DMS79 (cell line): ENCODE measurements around the gene KAZN.
"Not testable (repeated sequence)": the region's sequence is repeated elsewhere in the genome, so short reads cannot be mapped to it uniquely, and the experiment has no call there.

Experiments used
- DNase-seq: peaks from one replicate; lab custom pipeline; 2025; lab: John Stamatoyannopoulos, UW

The KAZN gene

DNA sequence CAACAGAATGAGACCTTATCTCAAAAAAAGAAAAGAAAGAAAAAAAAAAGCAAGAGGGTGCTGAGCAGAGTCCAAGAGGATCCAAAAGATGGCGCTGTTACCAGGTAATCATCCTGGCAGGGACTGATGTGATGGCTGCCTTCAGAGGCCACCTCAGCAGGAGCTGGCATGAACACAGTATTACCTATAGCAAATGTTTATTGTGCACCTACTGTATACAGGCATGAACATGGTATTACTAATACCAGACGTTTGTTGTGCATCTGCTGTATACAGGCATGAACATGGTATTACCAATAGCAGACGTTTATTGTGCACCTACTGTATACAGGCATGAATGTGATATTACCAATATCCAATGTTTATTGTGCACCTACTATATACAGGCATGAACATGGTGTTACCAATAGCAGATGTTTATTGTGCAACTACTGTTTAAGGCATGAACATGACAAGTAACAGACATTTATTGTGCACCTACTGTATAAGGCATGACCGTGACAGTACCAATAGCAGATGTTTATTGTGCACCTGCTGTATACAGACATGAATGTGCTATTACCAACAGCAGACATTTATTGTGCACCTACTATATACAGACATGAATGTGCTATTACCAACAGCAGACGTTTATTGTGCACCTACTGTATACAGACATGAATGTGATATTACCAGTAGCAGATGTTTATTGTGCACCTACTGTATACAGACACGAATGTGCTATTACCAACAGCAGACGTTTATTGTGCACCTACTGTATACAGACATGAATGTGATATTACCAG lies 439.9 kb downstream of the KAZN start:
- DNase-seq: no peak

DNA sequence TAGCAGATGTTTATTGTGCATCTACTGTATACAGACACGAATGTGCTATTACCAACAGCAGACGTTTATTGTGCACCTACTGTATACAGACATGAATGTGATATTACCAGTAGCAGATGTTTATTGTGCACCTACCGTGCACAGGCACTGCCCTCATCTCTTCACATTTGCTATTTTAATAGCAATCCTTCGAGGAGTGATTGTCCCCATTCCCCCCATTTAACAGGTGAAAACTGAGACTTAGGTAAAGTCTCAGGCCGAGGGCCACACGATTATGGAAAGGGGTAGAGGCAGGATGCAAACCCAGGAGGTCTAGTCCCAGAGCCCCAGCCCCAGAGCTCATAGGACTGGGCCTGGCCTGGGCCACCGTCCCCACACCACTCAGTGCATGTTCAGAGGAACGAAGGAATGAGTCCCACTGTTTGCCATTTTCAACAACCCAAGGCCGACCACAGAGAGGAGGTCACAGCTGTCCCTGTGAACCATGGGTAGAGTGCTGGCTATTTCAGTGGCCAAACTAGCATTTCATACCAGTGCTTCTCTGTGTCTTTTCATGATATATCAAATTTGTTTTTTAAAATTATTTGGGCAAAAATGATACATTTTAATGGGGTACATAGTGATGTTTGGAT lies 440.6 kb downstream of the KAZN start:
- no peak for DNase-seq

DNA sequence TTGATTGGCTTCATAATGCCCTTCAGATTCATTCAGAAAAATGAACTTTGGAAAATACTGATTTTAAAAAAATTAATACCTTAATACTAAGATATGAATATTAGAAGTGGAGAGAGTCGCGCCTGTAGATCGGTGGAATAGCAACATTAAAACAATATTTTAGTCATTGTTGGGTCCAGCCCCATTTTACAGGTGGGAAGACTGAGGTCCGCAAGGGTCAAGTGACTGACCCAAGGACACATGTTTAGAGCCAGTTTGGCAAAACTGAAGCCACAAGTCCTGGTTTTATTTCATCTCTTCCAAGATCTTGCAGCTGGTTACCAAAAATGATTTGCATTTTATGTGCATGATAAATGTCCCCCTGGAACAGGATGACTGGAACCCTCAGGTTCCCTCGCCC lies 441.4 kb downstream of the KAZN start:
- no peak for DNase-seq

DNA sequence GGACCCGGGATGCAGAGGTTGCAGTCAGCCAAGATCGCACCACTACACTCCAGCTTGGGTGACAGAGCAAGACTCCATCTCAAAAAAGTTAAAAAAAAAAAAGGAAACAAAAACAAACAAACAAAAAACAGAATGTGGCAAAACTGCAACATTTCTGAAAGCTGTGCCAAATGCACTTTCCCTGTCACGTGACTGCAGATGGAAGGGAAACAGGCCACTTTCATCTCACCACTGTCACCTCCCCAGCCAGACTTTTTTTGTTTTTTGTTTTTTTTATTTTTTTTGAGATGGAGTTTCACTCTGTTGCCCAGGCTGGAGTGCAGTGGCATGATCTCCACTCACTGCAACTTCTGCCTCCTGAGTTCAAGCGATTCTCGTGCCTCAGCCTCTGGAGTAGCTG lies 442.2 kb downstream of the KAZN start:
- not testable (repeated sequence) for DNase-seq

DNA sequence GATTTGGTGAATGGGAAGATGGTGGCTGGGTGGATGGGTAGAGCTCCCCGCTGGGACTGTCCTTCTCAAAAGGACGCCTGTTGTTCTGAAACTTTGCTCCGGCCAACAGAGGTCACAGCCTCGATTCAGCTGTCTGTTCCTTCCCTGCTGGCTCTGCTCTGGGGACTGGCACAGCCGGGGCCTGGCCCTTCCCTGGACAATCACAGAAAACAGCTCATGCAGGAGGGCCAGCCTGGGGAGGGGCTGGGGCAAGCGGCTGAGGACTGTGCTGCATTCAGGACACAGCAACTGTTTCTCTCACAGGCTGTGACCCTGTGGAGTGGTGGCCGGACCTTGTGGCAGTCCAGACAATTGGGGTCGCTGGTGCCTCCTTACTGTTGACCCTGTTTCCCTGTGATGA lies 444.4 kb downstream of the KAZN start:
- DNase-seq: no peak

DNA sequence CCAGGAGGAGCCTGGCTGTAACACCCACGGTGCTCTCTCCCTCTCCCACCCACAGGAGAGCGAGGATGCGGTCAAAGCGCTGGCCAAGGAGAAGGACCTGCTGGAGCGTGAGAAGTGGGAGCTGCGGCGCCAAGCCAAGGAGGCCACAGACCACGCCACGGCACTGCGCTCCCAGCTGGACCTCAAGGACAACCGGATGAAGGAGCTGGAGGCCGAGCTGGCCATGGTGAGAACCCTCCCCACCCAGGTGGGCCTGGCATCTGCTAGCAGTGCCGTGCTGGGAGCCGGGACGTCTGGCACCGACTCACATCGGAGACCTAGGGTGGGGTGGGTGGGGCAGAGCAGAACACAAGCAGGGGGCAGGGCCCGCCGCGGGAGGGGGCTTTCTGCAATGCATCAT lies 445.4 kb downstream of the KAZN start:
- DNase-seq: no peak

DNA sequence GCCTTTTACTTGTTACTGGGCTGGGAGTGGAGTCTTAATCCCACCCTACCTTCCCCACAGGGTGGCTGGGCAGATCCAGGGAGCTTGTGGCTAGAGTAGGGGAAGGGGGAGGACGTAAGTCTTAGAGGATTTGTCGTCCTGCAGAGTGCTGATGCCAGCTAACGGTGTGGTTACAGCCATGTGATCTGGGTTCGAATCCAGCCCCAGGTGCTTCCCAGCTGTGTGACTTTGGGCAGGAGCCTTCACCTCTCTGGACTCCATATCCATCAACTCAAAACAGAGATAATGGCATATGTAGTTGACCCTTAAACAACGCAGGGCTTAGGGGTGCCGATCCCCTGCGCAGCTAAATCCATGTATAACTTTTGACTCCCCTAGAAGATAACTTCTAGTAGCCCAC lies 446.6 kb downstream of the KAZN start:
- DNase-seq: no peak

DNA sequence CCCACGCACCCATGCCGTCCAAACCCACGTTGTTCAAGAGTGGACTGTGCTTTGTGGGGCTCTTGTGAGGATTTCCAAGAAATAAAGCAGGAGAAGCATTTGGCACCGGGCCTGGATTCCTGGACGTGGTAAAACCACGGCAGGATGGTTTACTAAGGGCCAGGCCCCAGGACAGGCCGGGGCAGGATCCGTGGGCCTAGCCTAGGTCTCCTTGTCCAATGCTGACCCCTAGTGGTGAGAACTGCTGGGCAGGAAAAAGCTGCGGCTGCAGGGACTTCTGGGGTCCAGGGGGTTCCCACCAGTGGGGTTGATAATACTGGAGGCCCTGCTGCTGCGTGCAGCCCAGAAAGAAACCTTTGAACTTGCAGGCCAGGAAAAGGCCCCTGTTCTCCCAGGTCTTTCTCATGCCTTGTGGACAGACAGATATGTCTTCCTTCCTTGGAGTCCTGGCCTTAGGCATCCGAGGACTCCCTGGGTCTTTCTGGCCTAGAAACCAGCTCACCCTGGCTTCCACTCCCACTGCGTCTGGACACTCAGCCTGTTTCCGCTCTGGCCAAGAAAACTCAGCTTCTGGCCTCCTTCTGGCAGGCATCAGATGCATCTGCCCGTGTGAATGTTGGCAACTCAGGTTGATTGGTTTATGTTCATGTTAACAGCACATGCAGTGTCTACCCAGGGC lies 448.1 kb downstream of the KAZN start:
- DNase-seq: peak; percentile 54

DNA sequence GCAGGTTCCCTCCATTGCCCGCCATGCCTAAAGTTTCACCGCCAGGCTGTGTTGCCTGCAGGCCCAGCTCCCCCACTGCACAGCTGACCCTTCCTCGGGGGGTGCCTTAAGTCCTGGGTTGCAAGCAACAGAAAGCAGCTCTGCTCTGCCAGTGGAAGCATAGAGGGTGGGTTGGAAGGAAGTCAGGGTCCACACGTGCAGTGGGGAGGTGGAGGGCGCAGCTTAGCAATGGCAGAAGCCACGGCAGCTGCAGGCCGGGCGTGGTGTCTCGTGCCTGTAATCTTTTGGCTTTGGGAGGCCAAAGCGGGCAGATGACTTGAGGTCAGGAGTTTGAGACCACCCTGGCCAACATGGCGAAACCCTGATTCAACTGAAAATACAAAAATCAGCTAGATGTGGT lies 448.8 kb downstream of the KAZN start:
- DNase-seq: no peak

DNA sequence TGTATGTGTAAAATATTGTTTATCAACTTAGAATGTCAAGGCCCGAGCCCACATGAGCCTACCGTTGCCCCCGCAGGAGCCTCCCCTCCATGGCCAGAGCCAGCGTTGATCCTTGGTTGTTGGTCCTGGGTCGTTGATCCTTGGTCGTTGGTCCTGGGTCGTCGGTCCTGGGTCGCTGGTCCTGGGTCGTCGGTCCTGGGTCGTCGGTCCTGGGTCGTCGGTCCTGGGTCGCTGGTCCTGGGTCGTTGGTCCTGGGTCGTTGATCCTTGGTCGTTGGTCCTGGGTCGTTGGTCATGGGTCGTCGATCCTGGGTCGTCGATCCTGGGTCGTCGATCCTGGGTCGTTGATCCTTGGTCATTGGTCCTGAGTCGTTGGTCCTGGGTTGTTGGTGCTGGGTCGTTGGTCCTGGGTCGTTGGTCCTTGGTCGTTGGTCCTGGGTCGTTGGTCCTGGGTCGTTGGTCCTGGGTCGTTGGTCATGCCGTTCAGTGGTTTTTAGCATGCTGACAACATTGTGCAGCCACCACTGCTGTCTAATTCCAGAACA lies 450.0 kb downstream of the KAZN start:
- no peak for DNase-seq

DNA sequence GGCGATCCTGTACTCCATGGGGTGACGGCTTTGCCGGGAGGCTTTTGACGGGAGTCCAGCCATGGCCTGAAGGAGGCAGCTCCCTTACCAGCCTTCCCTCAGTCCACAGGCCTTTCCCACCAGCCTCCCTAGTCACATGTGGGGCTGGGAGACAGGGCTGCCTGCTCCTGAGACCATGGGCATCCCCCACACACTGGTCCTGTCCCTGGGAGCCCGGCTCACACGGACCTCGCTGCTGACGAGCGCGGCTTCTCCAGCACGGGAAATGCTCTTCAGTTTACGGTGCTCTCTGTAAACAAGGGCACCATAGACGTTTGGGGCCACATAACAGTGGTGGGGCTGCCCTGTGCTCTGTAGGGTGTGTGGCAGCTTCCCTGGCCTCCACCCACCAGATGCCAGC lies 450.6 kb downstream of the KAZN start:
- DNase-seq: no peak

DNA sequence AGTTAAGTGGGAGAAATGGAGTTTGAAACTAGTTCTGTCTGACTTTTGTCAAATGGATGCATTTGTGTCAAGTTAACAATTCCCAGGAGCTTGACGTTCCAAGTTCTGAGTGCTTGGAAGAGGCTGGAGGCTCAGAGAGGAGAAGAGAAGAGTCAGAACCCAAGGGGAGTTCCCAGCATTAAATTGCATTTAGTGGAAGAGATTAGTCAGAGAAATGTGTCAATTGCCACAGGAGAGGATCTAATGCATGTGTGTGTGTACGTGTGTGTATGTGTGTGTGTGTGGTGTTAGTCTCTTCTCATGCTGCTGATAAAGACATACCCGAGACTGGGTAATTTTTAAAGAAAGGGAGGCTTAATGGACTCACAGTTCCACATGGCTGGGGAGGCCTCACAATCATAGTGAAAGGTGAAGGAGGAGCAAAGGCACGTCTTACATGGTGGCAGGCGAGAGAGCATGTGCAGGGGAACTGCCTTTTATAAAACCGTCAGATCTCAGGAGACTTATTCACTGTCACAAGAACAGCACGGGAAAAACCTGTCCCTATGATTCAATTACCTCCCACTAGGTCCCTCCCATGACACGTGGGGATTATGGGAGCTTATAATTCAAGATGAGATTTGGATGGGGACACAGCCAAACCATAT lies 453.5 kb downstream of the KAZN start:
- DNase-seq: no peak

DNA sequence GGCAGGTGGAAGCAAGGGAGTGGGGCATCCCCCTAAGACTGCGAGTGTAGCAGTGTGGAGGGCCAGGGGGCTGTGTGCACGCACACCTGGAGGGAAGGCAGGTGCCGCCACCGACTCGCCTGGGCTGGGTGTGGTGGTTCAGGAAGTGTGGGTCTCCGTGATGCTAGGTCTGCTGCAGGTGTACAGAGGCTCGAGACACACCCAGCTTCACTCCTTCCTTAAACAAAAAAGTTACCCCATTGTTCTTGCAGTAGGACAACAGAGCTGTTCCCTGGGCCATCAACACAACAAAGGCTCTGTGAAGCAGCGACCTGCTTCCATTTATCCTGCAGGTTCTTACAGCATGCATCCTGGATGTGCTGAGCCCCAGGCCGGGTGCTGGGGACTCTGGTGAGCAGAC lies 454.7 kb downstream of the KAZN start:
- no peak for DNase-seq

DNA sequence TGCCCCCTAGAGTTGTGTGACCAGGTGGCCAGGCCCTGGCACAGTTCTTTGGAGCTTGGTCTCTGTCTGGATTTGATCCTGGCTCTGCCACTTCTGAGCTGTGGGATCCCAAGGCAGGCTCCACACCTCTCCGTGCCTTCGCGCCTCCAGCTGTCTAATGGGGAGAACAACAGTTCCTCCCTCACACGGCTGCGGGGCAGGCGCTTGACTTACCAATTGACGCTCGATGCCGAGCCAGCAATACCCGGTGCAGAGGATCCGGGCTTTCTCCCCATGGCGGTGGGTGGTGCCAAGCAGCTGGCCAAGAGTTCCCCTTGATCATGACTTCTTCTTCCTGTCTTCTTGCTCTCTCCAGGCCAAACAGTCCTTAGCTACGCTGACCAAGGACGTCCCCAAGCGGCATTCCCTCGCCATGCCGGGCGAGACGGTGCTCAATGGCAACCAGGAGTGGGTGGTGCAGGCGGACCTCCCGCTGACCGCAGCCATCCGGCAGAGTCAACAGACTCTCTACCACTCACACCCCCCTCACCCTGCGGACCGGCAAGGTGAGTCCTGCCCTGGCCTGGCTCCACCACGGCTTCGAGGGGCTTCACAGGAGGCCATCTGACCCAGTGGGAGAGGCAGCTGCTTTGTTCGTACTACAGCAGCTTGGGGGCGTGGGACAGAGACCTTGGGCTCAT lies 457.4 kb downstream of the KAZN start:
- DNase-seq: no peak

DNA sequence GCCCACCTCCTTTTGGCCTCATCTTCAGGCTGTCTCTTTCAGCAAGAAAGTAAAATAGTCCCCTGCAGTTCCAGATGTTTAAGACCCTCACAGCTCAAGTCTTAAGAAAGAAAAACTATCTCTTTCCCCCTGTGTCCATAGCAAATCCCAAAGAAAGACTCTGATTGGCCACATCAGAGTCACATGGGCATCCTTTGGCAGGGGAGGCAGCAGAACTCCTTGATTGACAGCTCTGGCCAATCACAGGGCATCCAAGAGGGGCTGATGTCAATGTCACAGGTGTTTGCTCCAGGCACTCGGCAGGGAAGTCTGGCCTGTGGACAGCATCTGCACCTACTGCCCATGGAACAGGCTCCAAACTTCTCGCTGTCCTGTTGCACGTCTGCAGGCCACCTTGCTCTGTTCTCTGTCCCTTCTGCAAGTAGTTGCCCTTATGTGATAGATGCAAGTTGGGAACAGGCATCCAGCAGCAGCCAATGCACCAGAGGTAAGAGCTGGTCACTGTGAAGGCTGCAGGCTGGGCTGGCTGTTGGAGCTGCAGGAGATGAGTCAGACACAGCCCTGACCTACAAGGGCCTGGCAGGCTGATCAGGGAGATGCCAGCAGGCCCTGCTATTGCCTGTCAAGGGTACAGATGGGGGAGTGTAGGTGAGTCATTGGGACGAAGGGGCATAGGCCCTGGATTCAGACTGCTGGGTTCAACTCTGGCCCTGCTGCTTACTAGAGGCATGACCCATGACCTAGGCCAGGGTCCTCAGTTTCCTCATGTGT lies 458.2 kb downstream of the KAZN start:
- DNase-seq: no peak

DNA sequence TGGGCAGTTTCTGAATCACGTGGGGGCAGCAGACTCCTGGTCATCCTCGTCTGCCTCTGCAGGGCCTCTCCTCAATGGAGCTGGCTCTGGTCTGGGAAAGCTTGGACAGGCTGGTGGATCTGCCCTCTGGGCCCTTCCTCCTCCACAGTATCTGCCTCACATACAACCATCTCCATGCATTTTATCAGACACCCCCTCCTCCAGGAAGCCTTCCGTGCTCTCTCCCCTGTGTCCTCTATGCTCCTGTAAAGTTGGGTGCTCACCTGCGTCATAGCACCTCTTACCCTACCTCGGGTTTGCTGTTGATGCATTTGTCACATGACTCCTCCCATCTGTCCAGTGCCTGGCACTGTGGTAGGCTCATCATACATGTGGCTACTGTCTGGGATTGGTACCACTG lies 459.3 kb downstream of the KAZN start:
- no peak for DNase-seq

DNA sequence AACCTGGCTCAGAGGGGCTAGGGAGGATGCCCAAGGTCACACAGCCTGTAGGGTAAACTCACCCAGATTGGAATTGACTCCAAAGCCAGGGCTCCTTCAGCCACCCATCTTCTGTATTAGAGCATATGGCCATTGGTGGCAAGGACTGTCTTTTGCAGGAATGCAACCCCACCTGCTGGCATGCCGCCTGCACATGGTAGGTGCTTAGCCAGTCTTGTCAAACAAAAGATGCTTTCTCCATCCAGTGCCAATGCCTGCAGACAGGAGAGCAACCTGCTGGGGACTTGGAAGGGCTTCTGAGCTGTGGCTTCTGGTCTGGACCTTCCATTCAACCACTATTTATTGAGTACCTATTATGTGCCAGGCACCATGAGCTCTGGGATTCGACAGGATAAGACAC lies 459.8 kb downstream of the KAZN start:
- DNase-seq: no peak

DNA sequence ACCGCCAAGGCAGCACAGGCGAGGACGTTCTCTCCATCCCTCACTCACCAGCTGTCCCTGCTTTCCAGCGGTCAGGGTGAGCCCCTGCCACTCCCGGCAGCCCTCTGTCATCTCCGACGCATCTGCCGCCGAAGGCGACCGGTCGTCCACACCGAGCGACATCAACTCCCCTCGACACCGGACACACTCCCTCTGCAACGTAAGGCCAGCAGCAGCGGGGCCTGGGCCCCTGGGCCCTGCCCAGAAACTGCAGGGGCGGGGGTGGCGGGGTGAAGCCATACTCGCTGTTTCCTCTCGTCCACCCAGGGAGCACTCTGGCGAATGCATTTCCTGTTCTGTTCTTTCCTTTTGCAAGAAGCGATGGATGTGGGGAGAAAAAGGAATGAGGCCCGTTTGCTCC lies 461.6 kb downstream of the KAZN start:
- DNase-seq: no peak

DNA sequence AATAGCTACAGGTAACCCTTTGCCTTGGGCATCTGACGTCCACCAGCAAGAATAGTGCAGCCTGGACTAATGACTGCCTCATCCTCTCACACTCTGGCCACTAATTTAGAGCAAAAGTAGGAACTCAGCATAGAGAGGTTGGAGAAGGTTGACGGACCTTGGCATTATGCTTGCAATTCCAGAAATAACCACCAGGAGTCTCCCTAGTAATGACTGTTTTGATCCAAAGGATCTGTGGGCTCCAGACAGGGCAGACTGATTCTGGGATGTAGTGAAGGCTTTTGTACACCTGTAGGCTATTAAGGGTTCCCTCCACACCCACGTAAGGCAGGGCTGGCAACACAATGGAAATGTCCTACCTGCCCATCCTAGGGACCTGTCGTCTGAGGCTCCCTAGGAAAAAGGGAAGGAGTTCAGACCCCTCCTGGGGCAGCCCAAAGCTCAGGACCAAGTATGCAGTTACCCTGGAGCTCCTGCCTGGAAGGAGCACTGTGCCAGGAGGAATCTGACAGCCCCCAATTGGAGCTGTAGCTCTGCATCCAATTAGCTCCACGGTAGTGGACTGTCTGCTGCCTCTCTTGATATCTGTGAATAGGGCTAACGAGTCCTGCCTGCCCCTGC lies 464.1 kb downstream of the KAZN start:
- no peak for DNase-seq

DNA sequence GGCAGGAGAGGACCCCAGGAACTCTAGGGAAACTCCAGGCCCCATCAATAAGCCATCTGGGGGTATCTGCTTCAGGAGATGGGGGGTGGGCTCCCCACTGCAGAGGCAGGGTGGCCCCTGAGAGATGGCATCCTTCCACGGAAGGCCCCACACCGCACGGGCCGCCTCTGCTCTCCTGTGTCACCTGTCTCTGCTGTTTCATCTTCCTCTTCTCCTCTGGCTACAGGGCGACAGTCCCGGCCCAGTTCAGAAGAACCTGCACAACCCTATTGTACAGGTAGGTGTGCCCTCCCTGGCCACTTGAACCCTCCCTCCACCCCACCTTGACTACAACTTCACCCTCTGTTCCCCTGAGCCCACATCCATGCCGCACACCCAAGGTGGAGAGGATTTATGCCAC lies 464.9 kb downstream of the KAZN start:
- DNase-seq: no peak

DNA sequence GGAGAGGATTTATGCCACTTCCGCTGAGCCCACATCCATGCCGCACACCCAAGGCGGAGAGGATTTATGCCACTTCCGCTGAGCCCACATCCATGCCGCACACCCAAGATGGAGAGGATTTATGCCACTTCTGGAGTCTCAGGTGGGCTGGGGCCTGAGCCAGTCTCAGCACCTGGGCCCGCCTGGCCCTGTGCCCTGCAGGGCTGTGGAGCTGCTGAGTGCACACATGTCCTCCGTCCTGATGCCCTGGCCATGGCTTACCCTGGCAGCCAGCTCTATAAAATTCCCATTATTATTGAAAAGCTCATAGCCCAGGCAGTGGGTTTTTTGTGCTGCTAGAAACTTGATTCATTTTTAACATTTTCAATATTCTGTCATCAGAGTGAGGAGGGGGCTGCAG lies 465.3 kb downstream of the KAZN start:
- DNase-seq: no peak
